ENCODE measurements around the gene TRIB2.

DNA sequence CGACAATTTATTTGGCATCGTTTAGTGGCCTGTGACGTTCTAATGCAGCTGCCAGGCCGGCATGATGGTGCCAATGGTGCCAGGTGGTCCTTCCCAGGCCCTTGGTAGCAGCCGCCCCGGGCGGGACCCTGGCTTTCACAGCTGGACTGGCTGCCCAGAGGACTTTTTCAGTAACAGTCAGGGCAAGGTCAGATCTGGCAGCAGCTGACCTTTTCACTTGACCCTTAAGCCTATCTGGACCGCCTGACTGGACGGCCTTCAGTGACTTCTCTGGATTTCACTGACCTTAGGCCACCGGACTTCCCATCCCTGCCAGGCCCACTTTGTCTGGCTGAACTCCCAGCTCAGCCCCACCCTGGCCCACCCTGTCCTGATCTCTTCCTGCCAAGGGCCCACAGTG is 15.9 kb downstream of the TRIB2 start:
- TF ChIP-seq, protein P1, sequence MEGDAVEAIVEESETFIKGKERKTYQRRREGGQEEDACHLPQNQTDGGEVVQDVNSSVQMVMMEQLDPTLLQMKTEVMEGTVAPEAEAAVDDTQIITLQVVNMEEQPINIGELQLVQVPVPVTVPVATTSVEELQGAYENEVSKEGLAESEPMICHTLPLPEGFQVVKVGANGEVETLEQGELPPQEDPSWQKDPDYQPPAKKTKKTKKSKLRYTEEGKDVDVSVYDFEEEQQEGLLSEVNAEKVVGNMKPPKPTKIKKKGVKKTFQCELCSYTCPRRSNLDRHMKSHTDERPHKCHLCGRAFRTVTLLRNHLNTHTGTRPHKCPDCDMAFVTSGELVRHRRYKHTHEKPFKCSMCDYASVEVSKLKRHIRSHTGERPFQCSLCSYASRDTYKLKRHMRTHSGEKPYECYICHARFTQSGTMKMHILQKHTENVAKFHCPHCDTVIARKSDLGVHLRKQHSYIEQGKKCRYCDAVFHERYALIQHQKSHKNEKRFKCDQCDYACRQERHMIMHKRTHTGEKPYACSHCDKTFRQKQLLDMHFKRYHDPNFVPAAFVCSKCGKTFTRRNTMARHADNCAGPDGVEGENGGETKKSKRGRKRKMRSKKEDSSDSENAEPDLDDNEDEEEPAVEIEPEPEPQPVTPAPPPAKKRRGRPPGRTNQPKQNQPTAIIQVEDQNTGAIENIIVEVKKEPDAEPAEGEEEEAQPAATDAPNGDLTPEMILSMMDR (IDR thresholded peaks at IDR 0.05; ENCODE audit: low read depth, low read length) = no peak
- TF ChIP-seq EZH2phosphoT487 (IDR thresholded peaks at IDR 0.05; ENCODE audit: low read depth) = no peak

All from OCI-LY3 (cell line).